Activated CD4-positive, alpha-beta T cell treated with anti-CD3 and anti-CD28 coated beads, Interleukin-10, Interleukin-2, amounts not matched to agents 100 ng/mL and 50 ng/mL, durations not matched to agents 16 hours and 8 hours (primary cell): ENCODE measurements around the gene FANCL.
"Not testable (repeated sequence)": the region's sequence is repeated elsewhere in the genome, so short reads cannot be mapped to it uniquely, and the experiment has no call there.

Experiments used
- DNase-seq: peaks from one replicate; pipeline ENCODE4 v3.0.0-alpha.2; 2020

FANCL gene

GRCh38 chr2:58204195-58204959, 36.7 kb downstream of the FANCL start:
- DNase-seq: no peak

DNA sequence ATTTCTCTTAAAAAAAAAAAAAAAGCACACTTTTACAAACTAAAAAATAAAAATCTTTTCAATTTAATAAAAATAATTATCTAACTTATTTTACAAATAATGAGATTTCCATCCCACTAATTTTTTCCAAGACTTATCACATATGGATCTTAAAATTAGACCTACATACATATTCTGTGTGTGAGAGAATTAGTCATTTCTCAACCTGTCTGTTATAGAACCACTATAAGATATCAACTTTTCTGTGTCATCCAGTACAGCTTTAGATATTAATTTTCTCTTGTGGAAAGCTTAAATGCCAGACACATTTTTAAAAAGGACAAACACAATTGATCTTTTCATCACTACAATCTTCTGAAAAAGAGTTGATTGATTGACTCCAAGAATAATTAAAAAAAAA, 38.1 kb downstream of the FANCL start:
- no peak for DNase-seq

GRCh38 chr2:58202404-58202803, 38.7 kb downstream of the FANCL start:
- DNase-seq: no peak

DNA sequence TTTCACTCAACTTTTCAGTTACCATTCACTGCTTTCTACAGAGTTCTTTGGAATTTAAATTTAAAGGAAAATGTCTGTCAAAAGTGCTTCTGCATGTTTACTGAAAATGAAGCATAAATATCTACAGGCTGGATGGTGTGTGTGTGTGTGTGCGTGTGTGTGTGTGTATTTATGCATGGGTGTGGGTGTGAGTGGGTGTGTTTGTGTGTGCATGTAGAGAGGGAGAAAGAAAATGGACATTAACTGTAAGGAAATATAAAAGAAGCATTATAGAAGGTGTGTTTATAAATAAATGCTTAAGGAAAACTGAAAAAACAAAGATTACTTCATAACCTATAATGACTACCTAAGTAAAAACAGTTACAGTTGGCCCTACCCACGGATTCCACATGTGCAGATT, 43.2 kb downstream of the FANCL start:
- no peak for DNase-seq

- no peak for DNase-seq
These were observed 45.5 kb downstream of the FANCL start for GRCh38 chr2:58195662-58196061.

- no peak for DNase-seq
These were observed 46.7 kb downstream of the FANCL start for GRCh38 chr2:58194458-58194857.

DNA sequence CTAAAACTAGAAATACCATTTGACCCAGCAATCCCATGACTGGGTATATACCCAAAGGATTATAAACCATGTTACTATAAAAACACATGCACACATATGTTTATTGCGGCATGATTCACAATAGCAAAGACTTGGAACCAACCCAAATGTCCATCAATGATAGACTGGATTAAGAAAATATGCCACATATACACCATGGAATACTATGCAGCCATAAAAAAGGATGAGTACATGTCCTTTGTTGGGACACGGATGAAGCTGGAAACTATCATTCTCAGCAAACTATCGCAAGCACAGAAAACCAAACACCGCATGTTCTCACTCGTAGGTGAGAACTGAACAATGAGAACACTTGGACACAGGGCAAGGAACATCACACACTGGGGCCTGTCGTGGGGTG, 54.1 kb downstream of the FANCL start:
- not testable (repeated sequence) for DNase-seq

DNA sequence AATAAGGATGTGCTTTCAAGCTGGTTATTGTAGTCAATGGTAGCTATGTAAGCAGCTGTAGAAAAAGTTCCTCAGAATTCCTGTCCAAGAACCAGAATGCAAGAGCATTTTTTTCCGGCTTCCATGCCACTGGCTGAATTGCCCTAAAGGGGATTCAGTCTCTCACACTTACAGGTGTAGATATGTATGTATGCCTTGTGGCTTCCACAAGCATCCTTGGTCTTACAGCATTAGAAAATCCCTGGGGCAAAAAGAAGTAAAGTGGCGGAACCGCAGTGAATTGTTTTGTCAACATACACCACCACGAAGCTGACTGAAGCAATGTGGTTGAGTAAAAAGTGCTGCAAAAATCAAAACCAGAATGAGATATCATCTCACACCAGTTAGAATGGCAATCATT, 54.6 kb downstream of the FANCL start:
- DNase-seq: no peak

DNA sequence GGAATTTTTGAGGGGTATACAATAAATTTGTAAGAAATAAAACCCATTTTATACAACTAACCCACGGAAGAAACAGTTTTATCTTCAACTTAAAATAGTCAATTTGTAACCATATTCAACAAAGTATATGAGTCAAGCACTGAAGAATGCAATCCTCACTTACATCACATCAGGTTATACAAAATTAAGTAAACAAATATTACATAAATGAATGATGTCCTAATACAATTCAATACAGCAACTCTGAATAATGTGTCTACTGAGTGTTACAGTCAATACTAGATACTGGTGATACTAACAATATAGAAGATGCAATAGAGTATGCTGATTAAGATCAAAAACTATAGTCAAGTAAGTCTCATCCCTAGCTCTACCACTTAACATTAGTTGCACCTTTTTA, 58.6 kb downstream of the FANCL start:
- no peak for DNase-seq

DNA sequence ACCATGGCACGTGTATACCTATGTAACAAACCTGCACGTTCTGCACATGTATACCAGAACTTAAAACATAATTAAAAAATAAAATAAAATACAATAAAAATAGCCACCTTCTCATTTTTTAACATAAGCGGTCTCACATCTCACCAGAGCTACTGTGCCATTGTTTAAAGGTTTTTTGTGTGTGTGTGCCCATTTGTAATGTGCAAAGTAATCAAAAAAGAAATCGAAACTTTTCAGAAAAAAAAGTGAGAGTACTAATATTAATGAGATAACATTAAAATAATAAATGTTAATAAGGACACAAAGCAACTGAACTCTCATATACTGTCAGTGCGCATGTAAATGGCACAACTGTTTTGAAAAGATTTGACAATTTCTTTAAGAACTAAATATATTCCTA, 60.5 kb downstream of the FANCL start:
- no peak for DNase-seq

- not testable (repeated sequence) for DNase-seq
These were observed 61.0 kb downstream of the FANCL start for GRCh38 chr2:58180175-58180574.

GRCh38 chr2:58177187-58177586, 63.9 kb downstream of the FANCL start:
- DNase-seq: not testable (repeated sequence)

DNA sequence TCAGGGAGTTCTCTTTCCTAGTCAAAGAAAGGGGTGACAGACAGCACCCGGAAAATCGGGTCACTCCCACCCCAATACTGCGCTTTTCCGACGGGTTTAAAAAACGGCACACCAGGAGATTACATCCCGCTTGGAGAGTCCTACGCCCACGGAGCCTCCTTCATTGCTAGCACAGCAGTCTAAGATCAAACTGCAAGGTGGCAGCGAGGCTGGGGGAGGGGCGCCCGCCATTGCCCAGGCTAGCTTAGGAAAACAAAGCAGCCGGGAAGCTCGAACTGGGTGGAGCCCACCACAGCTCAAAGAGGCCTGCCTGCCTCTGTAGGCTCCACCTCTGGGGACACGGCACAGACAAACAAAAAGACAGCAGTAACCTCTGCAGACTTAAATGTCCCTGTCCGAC, 69.3 kb downstream of the FANCL start:
- not testable (repeated sequence) for DNase-seq

- DNase-seq: not testable (repeated sequence)
These were observed 70.7 kb downstream of the FANCL start for GRCh38 chr2:58170334-58170933.

DNA sequence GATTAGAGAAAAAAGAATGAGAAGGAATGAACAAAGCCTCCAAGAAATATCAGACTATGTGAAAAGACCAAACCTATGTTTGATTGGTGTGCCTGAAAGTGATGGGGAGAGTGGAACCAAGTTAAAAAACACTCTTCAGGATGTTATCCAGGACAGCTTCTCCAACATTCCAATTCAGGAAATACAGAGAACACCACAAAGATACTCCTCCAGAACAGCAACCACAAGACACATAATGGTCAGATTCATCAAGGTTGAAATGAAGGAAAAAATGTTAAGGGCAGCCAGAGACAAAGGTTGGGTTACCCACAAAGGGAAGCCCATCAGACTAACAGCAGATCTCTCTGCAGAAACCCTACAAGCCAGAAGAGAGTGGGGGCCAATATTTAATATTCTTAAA, 71.3 kb downstream of the FANCL start:
- not testable (repeated sequence) for DNase-seq

GRCh38 chr2:58168130-58168529, 73.0 kb downstream of the FANCL start:
- DNase-seq: not testable (repeated sequence)

DNA sequence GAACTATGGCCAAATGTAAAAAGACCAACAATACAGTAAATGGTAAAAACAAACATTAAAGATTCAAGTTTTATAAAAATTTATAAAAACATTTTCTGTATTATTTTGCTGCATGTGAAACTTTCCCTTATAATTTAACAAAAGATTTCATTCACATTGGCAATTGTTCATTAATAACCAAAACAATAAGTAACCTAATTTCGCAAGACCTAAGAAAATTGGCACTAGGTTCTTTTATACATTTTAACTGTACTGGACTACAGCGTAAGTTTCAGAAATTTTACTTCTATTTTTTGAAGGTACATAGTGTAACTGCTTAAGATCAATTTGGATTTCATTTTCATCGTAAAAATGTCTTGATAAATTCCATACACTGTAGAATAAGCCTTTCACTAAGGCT, 77.2 kb downstream of the FANCL start:
- DNase-seq: no peak

DNA sequence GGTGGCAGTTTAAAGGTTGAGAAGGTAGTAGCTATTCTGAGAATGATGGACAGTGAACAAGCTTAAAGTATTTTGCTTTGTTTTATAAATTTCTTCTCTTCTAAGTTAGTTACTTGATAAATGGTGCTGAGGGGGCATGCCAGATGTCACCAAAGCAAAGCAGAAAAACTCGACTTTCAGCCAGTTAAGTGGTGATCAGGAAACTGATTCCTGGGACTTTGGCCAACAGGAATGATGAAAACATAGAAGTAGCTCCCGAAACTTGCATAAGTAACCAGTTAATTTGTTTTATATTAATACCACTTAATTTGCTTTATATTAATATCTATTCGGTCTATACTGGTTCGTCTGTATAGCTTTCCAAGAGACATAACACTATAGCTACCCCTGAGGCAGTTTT, 82.6 kb downstream of the FANCL start:
- DNase-seq: no peak

- DNase-seq: no peak
These were observed 83.4 kb downstream of the FANCL start for GRCh38 chr2:58157754-58158153.

DNA sequence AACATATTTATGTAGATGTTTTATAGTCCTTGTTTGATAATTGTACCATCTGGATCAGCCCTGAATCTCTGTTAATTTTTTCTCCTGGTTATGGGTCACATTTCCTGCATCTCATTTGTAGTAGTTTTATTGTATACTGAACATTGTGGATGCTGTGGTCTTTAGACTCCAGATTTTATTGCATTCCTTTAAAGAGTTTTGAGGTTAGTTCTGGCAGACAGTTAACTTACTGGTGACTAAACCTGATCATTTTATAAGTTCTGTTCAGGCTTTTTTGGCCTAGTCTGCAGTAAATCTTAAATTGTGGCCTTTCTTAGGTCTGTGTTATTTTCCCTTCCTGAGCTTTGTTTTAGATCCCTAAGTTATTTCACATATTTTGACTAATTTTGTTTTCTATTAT, 84.3 kb downstream of the FANCL start:
- no peak for DNase-seq

- DNase-seq: no peak
These were observed 85.9 kb downstream of the FANCL start for GRCh38 chr2:58155160-58155778.

DNA sequence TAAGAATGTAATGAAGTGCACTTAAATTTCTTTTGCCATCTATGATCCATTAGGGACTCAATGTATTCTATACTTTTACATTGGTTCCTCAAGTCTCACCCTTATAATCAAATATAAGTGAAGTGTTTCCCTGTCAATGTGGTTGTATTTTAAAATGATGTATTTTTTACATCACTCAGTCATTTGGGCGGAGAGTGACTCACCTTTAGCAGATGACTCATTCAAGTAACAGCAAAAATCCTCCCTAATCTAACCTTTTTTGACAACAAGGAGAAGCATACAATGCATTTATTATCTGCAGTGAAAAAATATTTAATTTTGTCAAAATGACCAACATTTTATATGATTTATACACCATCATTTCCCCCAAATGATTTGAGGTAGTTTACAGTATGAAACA, 94.4 kb downstream of the FANCL start:
- DNase-seq: peak; percentile 47

GRCh38 chr2:58145769-58146168, 95.4 kb downstream of the FANCL start:
- DNase-seq: not testable (repeated sequence)

DNA sequence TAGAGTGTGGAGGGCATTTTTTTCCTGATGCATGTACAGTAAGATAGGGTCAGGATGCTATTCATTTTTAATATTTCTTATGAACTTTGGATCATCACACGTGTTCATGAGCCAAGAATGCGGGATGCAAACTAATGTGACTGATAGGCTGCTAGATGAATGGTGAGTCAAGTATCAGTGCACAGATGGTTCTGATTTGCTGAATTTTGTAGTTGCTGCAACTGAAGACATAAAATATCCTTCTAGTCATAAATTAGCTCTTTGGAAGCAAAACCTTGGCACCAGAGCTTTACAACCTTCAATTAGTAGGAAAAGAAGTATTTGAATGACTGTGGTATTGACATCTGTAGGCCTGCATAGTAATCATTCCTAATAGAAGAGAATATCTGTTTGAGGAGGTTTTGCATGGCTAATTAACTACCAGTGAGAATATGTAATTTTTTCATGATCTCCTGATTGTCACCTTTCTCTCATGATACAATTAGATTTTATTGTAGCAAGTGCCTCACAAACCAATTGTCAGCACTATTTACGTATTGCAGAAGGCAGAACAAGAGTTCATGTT, 100.5 kb downstream of the FANCL start:
- DNase-seq: no peak
